Hypothalamus (tissue), 51 donors: ENCODE measurements around the gene NEB.
"Not testable (repeated sequence)": the region's sequence is repeated elsewhere in the genome, so short reads cannot be mapped to it uniquely, and the experiment has no call there.

ENCODE experiments used
- DNase-seq, 51 donors: peaks; one replicate each; lab custom pipeline; 2025; lab: John Stamatoyannopoulos, UW

The NEB gene

GRCh38 chr2:151619337-151619989 is 114.8 kb downstream of the NEB start:
- DNase-seq: no peak

DNA sequence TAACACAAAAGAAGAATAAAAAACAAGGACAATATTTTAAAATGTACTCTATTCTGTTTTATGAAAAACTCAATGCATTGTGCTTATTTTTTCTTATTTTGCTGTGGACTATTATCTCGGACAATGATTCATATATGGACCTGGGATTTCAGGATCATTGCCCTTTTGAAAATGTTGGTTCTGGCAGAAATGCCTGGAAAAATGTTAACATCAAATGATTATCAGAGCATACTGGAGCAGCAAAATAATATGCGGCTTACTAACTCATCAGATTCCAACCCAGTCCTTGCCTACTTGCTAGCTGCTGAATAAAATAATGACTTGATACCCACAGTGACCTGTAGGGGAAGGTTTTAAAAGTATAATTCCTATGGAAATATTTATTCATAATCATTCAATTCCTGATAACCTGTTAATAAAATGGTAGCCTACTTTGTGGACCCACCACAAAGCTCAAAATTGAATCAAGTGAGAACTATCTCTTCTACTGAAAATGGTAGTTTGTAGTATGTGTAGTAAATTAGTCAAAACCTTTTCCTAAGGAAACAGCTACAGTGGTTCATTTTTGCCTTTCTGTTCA is 117.4 kb downstream of the NEB start:
- no peak for DNase-seq

DNA sequence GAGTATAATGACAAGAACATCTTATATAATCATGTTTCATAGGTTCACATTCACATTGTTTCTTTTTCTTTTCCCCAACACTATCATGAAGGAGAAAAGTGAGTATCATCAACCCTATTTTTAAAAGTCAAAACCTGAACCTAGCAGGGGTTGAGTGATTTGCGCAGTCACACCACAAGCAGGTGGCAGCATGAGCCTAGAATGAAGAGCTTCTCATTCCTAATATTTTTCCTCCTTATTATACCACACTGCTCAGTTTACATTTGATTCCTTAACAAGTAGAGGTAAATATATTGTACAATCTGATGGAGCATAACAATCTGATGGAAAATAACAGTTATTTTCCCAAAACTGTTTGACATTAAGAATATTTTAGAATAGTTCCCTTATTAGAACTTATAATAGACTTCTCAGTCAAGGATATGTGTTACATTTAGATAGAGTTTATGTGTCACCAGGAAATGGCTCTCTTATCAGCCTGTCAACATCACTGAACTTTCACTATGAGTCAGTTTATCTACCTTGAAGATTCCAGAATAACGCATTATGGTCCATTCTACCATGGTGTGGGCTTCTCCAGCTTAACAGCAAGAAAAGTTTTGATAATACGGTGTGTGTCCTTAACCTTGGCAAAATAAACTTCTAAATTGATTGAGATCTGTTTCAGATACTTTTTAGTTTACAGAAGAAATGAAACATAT is 119.5 kb downstream of the NEB start:
- DNase-seq: no peak

DNA sequence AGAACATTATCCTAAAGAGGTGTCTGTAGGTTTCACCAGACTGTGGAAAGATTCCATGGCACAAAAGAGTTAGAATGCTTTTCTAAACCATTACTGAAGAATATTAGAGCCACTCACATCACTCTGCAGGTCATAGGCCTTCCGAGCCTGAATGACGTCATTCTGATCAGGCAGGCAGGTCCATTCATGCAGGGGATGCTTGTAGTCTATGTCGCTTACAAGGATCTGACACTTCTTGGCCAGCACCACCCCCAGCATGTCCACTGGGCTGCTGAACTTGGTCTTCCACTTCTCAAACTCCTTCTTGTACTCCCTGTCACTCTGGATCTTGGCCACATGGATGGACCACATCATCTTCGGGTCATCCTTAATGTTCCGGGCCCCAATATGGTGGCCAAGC is 120.1 kb downstream of the NEB start:
- DNase-seq: no peak

DNA sequence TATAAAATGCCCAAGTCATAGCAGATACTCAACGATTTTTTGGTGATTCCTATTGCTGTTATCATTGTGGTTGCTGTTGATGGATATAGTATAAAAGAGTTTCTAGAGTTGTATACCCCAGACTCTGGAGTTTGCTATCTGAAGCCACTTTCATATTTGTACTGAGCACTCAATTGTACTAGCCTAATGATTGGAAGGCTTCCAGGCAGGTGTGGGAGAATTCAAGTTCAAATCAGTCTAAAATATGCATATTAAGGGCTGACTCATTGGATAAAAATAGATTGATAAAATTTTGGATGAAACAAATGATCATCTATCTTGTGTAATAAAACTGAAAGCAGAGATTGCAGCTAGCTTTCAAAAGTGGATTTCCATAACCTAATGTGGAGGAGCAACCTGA is 122.9 kb downstream of the NEB start:
- DNase-seq: peak in 1 of 51 donors; percentile 4

DNA sequence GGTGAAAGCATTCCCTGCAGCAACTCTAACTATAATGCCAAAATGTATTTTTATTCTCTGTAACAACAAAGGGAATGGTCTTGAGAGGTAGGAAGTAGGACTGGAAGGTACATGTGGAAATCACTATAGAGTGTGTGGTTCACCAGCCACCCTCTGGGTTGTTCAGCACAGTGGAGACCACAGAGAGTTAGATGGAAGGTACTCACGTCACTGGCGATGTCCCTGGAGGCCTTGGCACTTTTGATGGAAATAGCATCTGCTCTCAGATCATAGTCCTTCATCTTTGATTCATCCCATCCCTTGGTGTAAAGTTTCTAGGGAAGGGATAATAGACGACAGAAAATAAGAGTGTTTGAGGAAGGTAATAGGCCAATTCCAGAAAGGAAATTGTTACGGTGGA is 124.0 kb downstream of the NEB start:
- no peak for DNase-seq

GRCh38 chr2:151609705-151610104 is 124.6 kb downstream of the NEB start:
- no peak for DNase-seq

GRCh38 chr2:151607459-151608424 is 126.5 kb downstream of the NEB start:
- not testable (repeated sequence) for DNase-seq

DNA sequence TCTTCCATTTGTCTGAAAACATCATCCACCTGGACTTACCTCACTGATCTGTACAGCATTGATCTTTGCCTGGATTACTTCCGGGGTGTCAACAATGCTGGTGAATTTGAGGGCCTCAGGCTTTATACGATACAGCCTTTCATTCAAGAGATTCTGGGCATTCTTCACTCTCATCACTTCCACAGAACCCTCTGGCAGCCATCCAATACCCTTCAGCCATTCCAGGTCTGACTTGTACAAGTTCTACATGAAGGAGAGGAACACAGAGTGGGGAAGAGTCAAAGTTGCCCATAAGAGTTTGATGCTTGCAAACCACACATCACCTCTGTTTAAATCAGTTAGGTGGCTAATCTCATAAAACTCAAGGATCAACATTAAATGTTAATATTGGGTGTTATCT is 130.7 kb downstream of the NEB start:
- DNase-seq: not testable (repeated sequence)

- DNase-seq: not testable (repeated sequence)
These were observed 131.9 kb downstream of the NEB start for GRCh38 chr2:151602402-151602801.

DNA sequence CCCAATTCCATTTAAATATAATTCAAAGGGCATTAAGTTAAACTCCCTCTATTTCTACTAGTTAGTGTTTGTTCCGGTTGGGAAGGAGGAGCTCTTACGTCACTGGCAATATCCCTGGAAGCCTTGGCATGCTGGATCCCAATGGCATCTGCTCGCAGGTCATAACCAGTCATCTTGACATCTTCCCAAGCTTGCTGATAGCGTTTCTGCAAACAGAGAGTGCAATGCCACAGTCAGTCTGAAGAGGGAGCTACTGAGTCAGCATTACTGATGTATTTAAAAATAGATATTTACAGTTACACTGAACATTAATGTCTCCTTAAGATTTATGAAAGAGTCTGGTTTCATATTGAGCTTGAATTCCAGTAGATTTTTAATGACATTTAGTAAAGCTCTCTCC is 132.5 kb downstream of the NEB start:
- DNase-seq: not testable (repeated sequence)

DNA sequence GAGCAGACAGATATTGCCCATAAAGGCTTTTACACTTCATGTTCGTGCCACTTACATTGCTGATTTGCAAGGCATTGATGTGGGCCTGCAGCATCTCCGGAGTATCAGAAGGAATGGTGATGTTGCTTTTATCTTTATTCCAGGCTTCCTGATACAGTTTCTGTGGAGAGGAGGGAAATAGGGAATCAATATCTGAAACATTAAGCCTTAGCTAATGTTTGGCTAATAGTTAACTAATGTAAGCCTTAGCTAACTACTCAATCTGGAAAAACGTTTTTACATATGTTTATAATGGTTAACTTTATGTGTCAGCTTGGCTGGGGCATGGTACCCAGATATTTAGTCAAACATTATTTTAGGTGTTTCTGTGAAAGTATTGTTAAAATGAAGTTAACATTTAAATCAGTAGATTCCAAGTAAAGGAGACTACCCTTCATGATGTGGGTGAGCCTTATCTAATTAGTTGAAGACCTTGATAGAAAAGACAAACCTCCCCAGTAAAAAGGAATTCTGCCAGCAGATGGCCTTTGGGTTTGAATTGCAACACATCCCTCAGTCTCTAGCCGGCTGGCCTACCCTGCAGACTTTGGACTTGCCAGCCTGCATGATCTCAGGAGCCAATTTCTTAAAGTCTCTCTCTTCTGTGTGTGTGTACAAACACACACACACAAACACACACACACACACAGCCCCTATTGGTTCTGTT is 137.2 kb downstream of the NEB start:
- DNase-seq: not testable (repeated sequence)

DNA sequence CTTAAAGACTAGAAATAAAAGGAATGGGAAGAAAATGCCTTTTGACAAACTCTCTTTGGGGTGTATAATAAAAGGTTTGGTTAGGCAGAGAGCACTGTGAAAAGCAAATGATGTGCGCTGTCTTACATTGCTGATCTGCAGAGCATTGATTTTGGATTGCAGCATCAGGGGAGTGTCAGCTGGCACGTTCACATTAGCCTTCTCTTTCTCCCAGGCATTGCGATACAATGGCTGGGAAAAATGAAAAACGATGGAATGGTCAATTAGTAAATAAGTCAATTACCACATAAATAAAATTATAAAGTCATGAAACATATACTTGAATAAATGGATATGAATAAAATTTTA is 142.4 kb downstream of the NEB start:
- DNase-seq: not testable (repeated sequence)

GRCh38 chr2:151591250-151591907 is 142.9 kb downstream of the NEB start:
- DNase-seq: not testable (repeated sequence)

GRCh38 chr2:151581300-151581699 is 153.0 kb downstream of the NEB start:
- not testable (repeated sequence) for DNase-seq

- not testable (repeated sequence) for DNase-seq
These were observed 153.6 kb downstream of the NEB start for GRCh38 chr2:151580697-151581096.

DNA sequence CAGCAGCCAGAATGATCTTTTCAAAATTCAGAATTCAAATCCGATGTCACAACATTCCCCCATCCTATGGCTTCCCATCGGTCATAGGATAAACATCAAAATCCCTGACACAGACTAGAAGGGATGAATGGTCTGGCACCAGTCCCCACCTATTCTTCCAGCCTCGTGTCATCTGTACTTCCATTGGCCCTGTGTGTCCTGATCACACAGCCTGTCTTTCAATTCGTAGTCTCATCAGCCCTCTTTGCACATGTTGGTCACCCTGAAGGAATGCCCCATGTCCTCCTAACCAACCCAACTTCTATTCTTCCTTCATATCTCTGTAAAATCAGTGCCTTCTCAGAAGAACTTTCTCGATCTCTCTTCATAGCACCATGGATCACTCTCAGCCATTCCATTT is 157.2 kb downstream of the NEB start:
- no peak for DNase-seq

- DNase-seq: no peak
These were observed 158.2 kb downstream of the NEB start for GRCh38 chr2:151576080-151576479.

- DNase-seq: no peak
These were observed 158.9 kb downstream of the NEB start for GRCh38 chr2:151575338-151575737.

DNA sequence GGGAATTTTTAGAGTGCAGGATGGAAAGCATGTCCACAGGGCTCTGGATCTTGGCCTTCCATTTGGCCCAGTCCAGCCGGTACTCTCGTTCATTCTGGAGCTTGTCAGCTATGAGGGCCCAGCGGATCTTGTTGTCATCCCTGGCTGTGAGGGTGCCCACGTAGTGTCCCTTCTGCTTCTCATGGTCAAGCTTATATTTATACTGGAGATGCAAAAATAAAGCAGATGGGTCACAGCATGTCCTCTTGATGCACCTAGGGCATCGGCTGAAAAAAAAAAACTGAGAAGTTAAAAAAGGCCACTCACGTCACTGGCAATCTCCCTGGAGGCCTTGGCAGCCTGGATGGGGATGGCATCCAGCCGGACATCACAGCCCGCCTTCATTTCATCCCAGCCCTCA is 164.1 kb downstream of the NEB start:
- DNase-seq: no peak
